ENCODE data around the gene MTFR1L. TPM values are rescaled to one million over a fixed set of nuclear protein-coding genes. Genes with fewer than 3 reads are reported as not detected.

Gene MTFR1L
- total and polyA plus RNA-seq, 9 of the 15 experiments (the other 6 are each of a cell fraction or from before 2014, with no cell fraction given), result 41.4 to 98.5 (median 53.7) TPM

DNA sequence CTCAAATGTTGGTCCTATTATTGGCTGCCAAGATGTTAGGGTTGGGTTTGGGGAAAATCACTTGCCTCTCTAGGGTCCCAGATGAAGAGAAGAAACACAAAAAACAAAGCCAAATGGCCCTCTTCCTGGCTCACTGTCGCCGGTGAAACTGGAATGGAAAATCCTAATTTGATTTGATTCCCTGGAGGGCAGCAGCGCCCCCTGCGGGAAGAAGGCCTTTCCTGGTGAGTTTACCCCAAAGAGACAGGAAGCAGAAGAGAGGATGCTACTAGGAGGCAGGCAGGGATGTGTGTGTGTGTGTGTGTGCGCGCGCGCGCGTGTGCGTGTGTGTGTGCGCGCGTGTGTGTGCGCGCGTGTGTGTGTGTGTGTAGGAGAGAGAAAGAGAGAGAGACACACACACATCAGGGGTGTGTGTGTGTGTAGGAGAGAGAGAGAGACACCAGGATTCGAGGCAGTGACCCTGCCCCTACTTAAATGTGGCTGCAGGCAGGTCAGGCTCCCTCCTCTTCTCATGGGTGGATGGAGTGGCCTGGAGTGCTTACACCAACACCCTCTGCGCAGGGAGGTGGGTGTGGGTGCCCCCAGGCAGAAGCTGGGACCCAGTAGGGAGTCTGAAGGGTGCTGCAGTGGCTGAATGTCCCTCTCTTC, 22.8 kb upstream of the MTFR1L start (continued):
- TF ChIP-seq ZC3H8 (IDR thresholded peaks at IDR 0.05), result no peak
- TF ChIP-seq ZNF121 (CRISPR knock-in tag; conservative IDR thresholded peaks at IDR 0.05), result no peak
- TF ChIP-seq, protein P1, sequence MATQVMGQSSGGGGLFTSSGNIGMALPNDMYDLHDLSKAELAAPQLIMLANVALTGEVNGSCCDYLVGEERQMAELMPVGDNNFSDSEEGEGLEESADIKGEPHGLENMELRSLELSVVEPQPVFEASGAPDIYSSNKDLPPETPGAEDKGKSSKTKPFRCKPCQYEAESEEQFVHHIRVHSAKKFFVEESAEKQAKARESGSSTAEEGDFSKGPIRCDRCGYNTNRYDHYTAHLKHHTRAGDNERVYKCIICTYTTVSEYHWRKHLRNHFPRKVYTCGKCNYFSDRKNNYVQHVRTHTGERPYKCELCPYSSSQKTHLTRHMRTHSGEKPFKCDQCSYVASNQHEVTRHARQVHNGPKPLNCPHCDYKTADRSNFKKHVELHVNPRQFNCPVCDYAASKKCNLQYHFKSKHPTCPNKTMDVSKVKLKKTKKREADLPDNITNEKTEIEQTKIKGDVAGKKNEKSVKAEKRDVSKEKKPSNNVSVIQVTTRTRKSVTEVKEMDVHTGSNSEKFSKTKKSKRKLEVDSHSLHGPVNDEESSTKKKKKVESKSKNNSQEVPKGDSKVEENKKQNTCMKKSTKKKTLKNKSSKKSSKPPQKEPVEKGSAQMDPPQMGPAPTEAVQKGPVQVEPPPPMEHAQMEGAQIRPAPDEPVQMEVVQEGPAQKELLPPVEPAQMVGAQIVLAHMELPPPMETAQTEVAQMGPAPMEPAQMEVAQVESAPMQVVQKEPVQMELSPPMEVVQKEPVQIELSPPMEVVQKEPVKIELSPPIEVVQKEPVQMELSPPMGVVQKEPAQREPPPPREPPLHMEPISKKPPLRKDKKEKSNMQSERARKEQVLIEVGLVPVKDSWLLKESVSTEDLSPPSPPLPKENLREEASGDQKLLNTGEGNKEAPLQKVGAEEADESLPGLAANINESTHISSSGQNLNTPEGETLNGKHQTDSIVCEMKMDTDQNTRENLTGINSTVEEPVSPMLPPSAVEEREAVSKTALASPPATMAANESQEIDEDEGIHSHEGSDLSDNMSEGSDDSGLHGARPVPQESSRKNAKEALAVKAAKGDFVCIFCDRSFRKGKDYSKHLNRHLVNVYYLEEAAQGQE (IDR thresholded peaks at IDR 0.05; ENCODE audit: borderline replicate concordance), result peak; percentile 89
- TF ChIP-seq, protein P1 (CRISPR knock-in tag; IDR thresholded peaks at IDR 0.05; ENCODE audit: low read depth), result no peak
- TF ChIP-seq MYNN (IDR thresholded peaks at IDR 0.05), result 0 out of 2 replicates have a peak, but pooled peaks have one; percentile 55
- TF ChIP-seq MYNN (CRISPR knock-in tag; IDR thresholded peaks at IDR 0.05), result no peak
- no peak for TF ChIP-seq MAFF (IDR thresholded peaks at IDR 0.05; ENCODE audit: low read length)
- TF ChIP-seq EP300 (IDR thresholded peaks at IDR 0.05; ENCODE audit: low read length), result 0 out of 2 replicates have a peak, but pooled peaks have one; percentile 12
- TF ChIP-seq HDAC2 (IDR thresholded peaks at IDR 0.05), result peak; percentile 16; the same call in 1 of the 2 replicates
- TF ChIP-seq, protein P2, sequence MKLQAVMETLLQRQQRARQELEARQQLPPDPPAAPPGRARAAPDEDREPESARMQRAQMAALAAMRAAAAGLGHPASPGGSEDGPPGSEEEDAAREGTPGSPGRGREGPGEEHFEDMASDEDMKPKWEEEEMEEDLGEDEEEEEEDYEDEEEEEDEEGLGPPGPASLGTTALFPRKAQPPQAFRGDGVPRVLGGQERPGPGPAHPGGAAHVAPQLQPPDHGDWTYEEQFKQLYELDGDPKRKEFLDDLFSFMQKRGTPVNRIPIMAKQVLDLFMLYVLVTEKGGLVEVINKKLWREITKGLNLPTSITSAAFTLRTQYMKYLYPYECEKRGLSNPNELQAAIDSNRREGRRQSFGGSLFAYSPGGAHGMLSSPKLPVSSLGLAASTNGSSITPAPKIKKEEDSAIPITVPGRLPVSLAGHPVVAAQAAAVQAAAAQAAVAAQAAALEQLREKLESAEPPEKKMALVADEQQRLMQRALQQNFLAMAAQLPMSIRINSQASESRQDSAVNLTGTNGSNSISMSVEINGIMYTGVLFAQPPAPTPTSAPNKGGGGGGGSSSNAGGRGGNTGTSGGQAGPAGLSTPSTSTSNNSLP (IDR thresholded peaks at IDR 0.05; ENCODE audit: borderline replicate concordance, low read depth, low read length), result peak; percentile 87; the same call in 1 of the 2 replicates
- peak; percentile 25; the same call in 1 of the 2 replicates for TF ChIP-seq RB1 (IDR thresholded peaks at IDR 0.05; ENCODE audit: low read depth)
- TF ChIP-seq, protein P3, sequence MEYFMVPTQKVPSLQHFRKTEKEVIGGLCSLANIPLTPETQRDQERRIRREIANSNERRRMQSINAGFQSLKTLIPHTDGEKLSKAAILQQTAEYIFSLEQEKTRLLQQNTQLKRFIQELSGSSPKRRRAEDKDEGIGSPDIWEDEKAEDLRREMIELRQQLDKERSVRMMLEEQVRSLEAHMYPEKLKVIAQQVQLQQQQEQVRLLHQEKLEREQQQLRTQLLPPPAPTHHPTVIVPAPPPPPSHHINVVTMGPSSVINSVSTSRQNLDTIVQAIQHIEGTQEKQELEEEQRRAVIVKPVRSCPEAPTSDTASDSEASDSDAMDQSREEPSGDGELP (CRISPR knock-in tag; IDR thresholded peaks at IDR 0.05; ENCODE audit: borderline replicate concordance), result 0 out of 2 replicates have a peak, but pooled peaks have one; percentile 20
- peak; percentile 58 to 86; a peak in 3 of 4 replicates for TF ChIP-seq RCOR1 (IDR thresholded peaks at IDR 0.05; ENCODE audit: borderline replicate concordance in 1 of 2, low read depth in 2 of 2, low read length in 2 of 2)
- peak; percentile 84 for TF ChIP-seq ARID2 (IDR thresholded peaks at IDR 0.05)
- TF ChIP-seq ETV1 (tag; conservative IDR thresholded peaks at IDR 0.05; ENCODE audit: low read depth), result peak; percentile 73
- 0 out of 2 replicates have a peak, but pooled peaks have one; percentile 84 for TF ChIP-seq RHOXF2B (CRISPR knock-in tag; conservative IDR thresholded peaks at IDR 0.05)
- peak; percentile 56; the same call in 1 of the 2 replicates for TF ChIP-seq CC2D1A (IDR thresholded peaks at IDR 0.05)
- TF ChIP-seq GABPB1 (CRISPR knock-in tag; IDR thresholded peaks at IDR 0.05), result peak; percentile 37; the same call in 1 of the 2 replicates
- TF ChIP-seq SRF (CRISPR knock-in tag; IDR thresholded peaks at IDR 0.05), result no peak
- peak; percentile 29; the same call in 1 of the 2 replicates for TF ChIP-seq KLF16 (IDR thresholded peaks at IDR 0.05)
